K562 (cell line): Measurements from ENCODE around the gene BLID.

Experiments
- ATF3 ChIP-seq, 2 experiments: fragments of 450-650 bp in 1 of 2; sonication (generic) in 1 of 2; formaldehyde crosslinking in 1 of 2; IDR thresholded peaks in 1 of 2; conservative IDR thresholded peaks in 1 of 2; 2 replicates each; pipeline versions ENCODE4 v1.6.1 to v1.8.1; 2016 to 2023; ENCODE audit warnings: mild to moderate bottlenecking in 2 of 2, moderate library complexity in 2 of 2, inconsistent platforms in 1 of 2, missing genetic modification reagents in 1 of 2
- CTCF ChIP-seq, 3 experiments: IDR thresholded peaks in 2 of 3; conservative IDR thresholded peaks in 1 of 3; 2 replicates each; pipeline ENCODE4 v1.5.1; 2011 to 2012; ENCODE audit warnings: low read length in 3 of 3, mild to moderate bottlenecking in 3 of 3, control low read depth in 2 of 3, improper control_type of control experiment in 1 of 3, inconsistent platforms in 1 of 3, low read depth in 1 of 3, mixed read lengths in 1 of 3, moderate library complexity in 1 of 3; ENCODE audit not compliant: insufficient read depth in 2 of 3
- HMG20B ChIP-seq: fragments of 250-450 bp; sonication (Bioruptor Pico); IDR thresholded peaks from 2 replicates; pipeline ENCODE4 v1.5.0; 2021; ENCODE audit warnings: mild to moderate bottlenecking
- NFYB ChIP-seq: IDR thresholded peaks from 2 replicates; pipeline ENCODE4 v1.6.1; 2011; ENCODE audit warnings: mild to moderate bottlenecking, moderate library complexity; ENCODE audit not compliant: insufficient read length; ENCODE audit errors: extremely low read depth
- POLR2AphosphoS5 ChIP-seq: IDR thresholded peaks from 2 replicates; pipeline ENCODE4 v1.6.1; 2011; ENCODE audit warnings: mild to moderate bottlenecking, low read depth, low read length, moderate library complexity; ENCODE audit not compliant: control insufficient read depth, insufficient read depth
- RCOR1 ChIP-seq, 2 experiments: IDR thresholded peaks; 2 replicates each; pipeline ENCODE4 v1.6.1; 2012; ENCODE audit warnings: low read depth in 2 of 2, low read length in 2 of 2, borderline replicate concordance in 1 of 2, improper control_type of control experiment in 1 of 2
- ZBTB7A ChIP-seq: IDR thresholded peaks from 2 replicates; pipeline ENCODE4 v1.6.1; 2011; ENCODE audit warnings: low read depth, mild to moderate bottlenecking, low read length, moderate library complexity, borderline replicate concordance; ENCODE audit not compliant: control insufficient read depth
- ZNF12 ChIP-seq: sonication (generic); formaldehyde crosslinking; IDR thresholded peaks from 2 replicates; pipeline ENCODE4 v1.4.0; 2020; ENCODE audit warnings: mild to moderate bottlenecking, missing genetic modification reagents
- ZNF224 ChIP-seq: sonication (generic); formaldehyde crosslinking; IDR thresholded peaks from 2 replicates; pipeline ENCODE4 v1.8.0; 2022; ENCODE audit warnings: mild to moderate bottlenecking, missing genetic modification reagents
- ZNF551 ChIP-seq: fragments of 250-450 bp; sonication (Bioruptor Pico); IDR thresholded peaks from 2 replicates; pipeline ENCODE4 v1.5.0; 2021; ENCODE audit warnings: mild to moderate bottlenecking, moderate library complexity
- TF ChIP-seq, protein P1 (sequence below), 3 experiments: fragments of 200-800 bp in 1 of 3; fragments of 250-450 bp in 1 of 3; fragments of 450-650 bp in 1 of 3; sonication (Bioruptor Pico) in 1 of 3; sonication (Bioruptor generic) in 1 of 3; formaldehyde crosslinking in 1 of 3; IDR thresholded peaks; 2 replicates each; pipeline versions ENCODE4 v1.6.1 to v1.8.0; 2016 to 2022; ENCODE audit warnings: mild to moderate bottlenecking in 2 of 3, missing genetic modification characterization in 2 of 3, missing compliant biosample characterization in 1 of 3, moderate library complexity in 1 of 3
- TF ChIP-seq, protein P2 (sequence below): fragments of 250-450 bp; sonication (Bioruptor Pico); IDR thresholded peaks from 2 replicates; pipeline ENCODE4 v1.5.0; 2021; ENCODE audit warnings: mild to moderate bottlenecking, borderline replicate concordance

DNA sequence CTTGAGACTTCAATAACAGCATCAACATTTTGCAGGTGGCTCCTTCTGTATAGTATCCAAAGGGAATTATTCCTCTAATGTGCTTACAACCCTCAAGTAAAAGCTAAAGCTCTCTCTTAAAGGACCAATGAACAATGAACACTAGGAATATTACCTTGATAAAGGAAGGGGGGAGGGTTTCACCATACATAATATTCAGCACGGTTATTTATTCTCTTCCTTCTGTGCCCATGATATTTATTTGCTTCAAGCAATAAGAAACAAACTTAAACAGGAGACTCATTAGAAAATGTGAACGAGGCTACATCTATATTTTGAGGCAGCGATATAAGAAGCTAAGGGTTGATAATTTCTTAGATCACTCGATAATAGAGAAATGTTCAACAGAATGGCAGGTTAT is 21.2 kb downstream of the BLID start:
- TF ChIP-seq, protein P1, sequence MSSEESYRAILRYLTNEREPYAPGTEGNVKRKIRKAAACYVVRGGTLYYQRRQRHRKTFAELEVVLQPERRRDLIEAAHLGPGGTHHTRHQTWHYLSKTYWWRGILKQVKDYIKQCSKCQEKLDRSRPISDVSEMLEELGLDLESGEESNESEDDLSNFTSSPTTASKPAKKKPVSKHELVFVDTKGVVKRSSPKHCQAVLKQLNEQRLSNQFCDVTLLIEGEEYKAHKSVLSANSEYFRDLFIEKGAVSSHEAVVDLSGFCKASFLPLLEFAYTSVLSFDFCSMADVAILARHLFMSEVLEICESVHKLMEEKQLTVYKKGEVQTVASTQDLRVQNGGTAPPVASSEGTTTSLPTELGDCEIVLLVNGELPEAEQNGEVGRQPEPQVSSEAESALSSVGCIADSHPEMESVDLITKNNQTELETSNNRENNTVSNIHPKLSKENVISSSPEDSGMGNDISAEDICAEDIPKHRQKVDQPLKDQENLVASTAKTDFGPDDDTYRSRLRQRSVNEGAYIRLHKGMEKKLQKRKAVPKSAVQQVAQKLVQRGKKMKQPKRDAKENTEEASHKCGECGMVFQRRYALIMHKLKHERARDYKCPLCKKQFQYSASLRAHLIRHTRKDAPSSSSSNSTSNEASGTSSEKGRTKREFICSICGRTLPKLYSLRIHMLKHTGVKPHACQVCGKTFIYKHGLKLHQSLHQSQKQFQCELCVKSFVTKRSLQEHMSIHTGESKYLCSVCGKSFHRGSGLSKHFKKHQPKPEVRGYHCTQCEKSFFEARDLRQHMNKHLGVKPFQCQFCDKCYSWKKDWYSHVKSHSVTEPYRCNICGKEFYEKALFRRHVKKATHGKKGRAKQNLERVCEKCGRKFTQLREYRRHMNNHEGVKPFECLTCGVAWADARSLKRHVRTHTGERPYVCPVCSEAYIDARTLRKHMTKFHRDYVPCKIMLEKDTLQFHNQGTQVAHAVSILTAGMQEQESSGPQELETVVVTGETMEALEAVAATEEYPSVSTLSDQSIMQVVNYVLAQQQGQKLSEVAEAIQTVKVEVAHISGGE (CRISPR knock-in tag; IDR thresholded peaks at IDR 0.05), result no peak
- TF ChIP-seq, protein P2, sequence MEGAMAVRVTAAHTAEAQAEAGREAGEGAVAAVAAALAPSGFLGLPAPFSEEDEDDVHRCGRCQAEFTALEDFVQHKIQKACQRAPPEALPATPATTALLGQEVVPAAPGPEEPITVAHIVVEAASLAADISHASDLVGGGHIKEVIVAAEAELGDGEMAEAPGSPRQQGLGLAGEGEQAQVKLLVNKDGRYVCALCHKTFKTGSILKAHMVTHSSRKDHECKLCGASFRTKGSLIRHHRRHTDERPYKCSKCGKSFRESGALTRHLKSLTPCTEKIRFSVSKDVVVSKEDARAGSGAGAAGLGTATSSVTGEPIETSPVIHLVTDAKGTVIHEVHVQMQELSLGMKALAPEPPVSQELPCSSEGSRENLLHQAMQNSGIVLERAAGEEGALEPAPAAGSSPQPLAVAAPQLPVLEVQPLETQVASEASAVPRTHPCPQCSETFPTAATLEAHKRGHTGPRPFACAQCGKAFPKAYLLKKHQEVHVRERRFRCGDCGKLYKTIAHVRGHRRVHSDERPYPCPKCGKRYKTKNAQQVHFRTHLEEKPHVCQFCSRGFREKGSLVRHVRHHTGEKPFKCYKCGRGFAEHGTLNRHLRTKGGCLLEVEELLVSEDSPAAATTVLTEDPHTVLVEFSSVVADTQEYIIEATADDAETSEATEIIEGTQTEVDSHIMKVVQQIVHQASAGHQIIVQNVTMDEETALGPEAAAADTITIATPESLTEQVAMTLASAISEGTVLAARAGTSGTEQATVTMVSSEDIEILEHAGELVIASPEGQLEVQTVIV, result no peak
- TF ChIP-seq ZNF12 (no peak), ZBTB7A (no peak), CTCF (IDR thresholded peaks at IDR 0.05 in 2 of 3, conservative IDR thresholded peaks at IDR 0.05 in 1 of 3; ENCODE audit: insufficient read depth in 2 of 3, low read depth in 1 of 3, low read length in 3 of 3) (no peak), POLR2AphosphoS5 (no peak), RCOR1 (IDR thresholded peaks at IDR 0.05; ENCODE audit: borderline replicate concordance in 1 of 2, low read depth in 2 of 2, low read length in 2 of 2) (no peak), HMG20B (CRISPR knock-in tag) (no peak), NFYB (no peak), ATF3 (IDR thresholded peaks at IDR 0.05) (no peak), ATF3 (CRISPR knock-in tag; conservative IDR thresholded peaks at IDR 0.05) (no peak), ZNF224 (CRISPR knock-in tag) (no peak), ZNF551 (no peak)
